HG03159 (cell line): ENCODE measurements around the gene ARHGAP9.

Experiments
- ATAC-seq: cut with Tn5 transposase; IDR thresholded peaks from one replicate; pipeline ENCODE4 v1.9.1; 2021; ENCODE audit warnings: mild to moderate bottlenecking, moderate library complexity; ENCODE audit not compliant: unreplicated experiment

The ARHGAP9 gene

GRCh38 chr12:57473886-57474285 lies 5.8 kb downstream of the ARHGAP9 start:
- ATAC-seq, result no peak

- no peak for ATAC-seq
Observed at GRCh38 chr12:57473392-57473791, 6.3 kb downstream of the ARHGAP9 start.

- no peak for ATAC-seq
Observed at GRCh38 chr12:57472391-57472790, 7.3 kb downstream of the ARHGAP9 start.

GRCh38 chr12:57471661-57472060 lies 8.0 kb downstream of the ARHGAP9 start:
- ATAC-seq, result no peak

GRCh38 chr12:57470970-57471656 lies 8.6 kb downstream of the ARHGAP9 start:
- ATAC-seq, result no peak

- ATAC-seq, result no peak
Observed at GRCh38 chr12:57470286-57470969, 9.2 kb downstream of the ARHGAP9 start.

- no peak for ATAC-seq
Observed at GRCh38 chr12:57469296-57470164, 10.1 kb downstream of the ARHGAP9 start.

- no peak for ATAC-seq
Observed at GRCh38 chr12:57467915-57468314, 11.8 kb downstream of the ARHGAP9 start.

- ATAC-seq, result no peak
Observed at GRCh38 chr12:57467212-57467874, 12.3 kb downstream of the ARHGAP9 start.

- ATAC-seq, result no peak
Observed at GRCh38 chr12:57465747-57466505, 13.7 kb downstream of the ARHGAP9 start.

GRCh38 chr12:57465030-57465746 lies 14.5 kb downstream of the ARHGAP9 start:
- no peak for ATAC-seq

GRCh38 chr12:57464569-57464968 lies 15.1 kb downstream of the ARHGAP9 start:
- ATAC-seq, result no peak

- no peak for ATAC-seq
Observed at GRCh38 chr12:57462912-57463253, 16.8 kb downstream of the ARHGAP9 start.

GRCh38 chr12:57462251-57462911 lies 17.3 kb downstream of the ARHGAP9 start:
- ATAC-seq, result peak; percentile 60

- no peak for ATAC-seq
Observed at GRCh38 chr12:57461917-57462250, 17.8 kb downstream of the ARHGAP9 start.

- ATAC-seq, result no peak
Observed at GRCh38 chr12:57461276-57461916, 18.3 kb downstream of the ARHGAP9 start.

- ATAC-seq, result no peak
Observed at GRCh38 chr12:57460841-57461275, 18.8 kb downstream of the ARHGAP9 start.

- ATAC-seq, result no peak
Observed at GRCh38 chr12:57460468-57460784, 19.2 kb downstream of the ARHGAP9 start.
